Mesangial cell (primary cell): ENCODE results near the gene NXF3. TPM values are rescaled to one million over a fixed set of nuclear protein-coding genes. Genes with fewer than 3 reads are reported as not detected.

ENCODE experiments used
- total RNA-seq: library from RNA; depleted of rRNA; stranded (reverse); fragments of >200 nt; gene quantifications from 2 replicates; pipeline ENCODE4 v1.2.3, GENCODE V29; 2015

NXF3 gene, protein sequence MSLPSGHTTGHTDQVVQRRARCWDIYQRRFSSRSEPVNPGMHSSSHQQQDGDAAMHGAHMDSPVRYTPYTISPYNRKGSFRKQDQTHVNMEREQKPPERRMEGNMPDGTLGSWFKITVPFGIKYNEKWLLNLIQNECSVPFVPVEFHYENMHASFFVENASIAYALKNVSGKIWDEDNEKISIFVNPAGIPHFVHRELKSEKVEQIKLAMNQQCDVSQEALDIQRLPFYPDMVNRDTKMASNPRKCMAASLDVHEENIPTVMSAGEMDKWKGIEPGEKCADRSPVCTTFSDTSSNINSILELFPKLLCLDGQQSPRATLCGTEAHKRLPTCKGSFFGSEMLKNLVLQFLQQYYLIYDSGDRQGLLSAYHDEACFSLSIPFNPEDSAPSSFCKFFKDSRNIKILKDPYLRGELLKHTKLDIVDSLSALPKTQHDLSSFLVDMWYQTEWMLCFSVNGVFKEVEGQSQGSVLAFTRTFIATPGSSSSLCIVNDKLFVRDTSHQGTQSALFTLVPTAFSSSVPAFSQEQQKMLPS
- total RNA-seq = not detected in 2 replicates

DNA sequence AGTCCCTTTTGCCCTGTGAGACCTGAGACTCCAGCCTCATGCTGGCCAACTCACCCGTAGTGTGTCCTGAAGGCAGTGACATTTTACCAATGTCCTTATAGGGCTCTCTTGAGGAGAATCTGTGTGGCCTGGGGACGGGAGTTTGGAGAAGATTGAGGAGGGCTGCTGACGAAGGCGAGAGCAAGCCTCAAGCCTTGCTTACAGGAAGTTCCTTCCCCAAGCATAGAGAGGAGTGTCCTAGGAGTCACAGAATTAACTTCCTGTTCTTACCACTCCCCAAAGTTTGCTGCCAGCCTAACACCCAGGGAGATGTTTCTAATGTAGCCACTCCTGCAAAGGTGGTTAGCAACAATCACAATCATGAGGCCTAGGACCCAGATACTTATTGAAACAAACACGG is at the start of gene NXF3:
NXF3 (minus strand) TSS at position 202 of the 400 bp plus-strand sequence; CDS start at position 82, 120 bp downstream.

DNA sequence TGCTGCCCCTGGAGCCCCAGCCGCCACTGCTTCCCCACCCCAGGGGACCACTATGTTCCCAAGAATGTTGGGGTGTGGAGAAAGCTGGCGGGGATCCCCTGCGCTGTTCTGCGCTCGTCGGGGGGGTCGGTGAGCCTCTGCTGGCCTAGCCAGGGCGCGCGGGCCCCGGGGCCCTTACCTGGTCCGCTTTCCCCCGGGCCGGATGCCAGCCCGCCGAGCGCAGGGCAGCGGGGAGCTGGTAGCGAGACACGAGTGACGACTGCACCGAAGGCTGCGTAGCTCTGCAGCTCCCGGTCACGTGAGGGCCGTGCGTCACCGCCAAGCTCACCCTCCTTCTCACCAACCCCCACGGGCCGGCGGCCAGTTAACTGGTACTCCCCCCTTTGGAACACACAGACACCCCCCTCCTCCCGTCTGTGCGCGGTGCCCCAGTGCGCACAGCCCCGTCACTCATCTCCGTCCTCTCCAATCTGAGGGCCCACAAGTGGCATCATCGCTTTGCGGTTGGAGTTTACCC is 29.0 kb downstream of the NXF3 start, which contains the start of gene BEX1:
BEX1 (minus strand) TSS at position 254 of the 517 bp plus-strand sequence. CDS start 897 bp downstream, outside the sequence.

Other genes with a start within 250 kb of the NXF3 start
- 0.51 TPM in 1 of 2 replicates, not detected in the other for gene RAB40AL, start 155.9 kb downstream of the NXF3 start, total RNA-seq
- gene BEX1, start 29.0 kb downstream of the NXF3 start, total RNA-seq = 0.63 and 1.5 TPM in 2 replicates
- gene BEX4, start 122.0 kb upstream of the NXF3 start, total RNA-seq = 20.5 and 32.2 TPM in 2 replicates
- 40.7 and 45.3 TPM in 2 replicates for gene TCEAL8, start 162.0 kb upstream of the NXF3 start, total RNA-seq
- not detected in 2 replicates for gene TCEAL5, start 183.6 kb upstream of the NXF3 start, total RNA-seq
- 6.0 and 19.6 TPM in 2 replicates for gene BEX2, start 217.8 kb upstream of the NXF3 start, total RNA-seq
- 11.8 and 12.7 TPM in 2 replicates for gene TCEAL7, start 237.1 kb upstream of the NXF3 start, total RNA-seq